Activated CD8-positive, alpha-beta T cell treated with anti-CD3 and anti-CD28 coated beads for 36 hours (primary cell): ENCODE measurements around the gene GIGYF2. TPM values are rescaled to one million over a fixed set of nuclear protein-coding genes. Genes with fewer than 3 reads are reported as not detected.

Source experiments
- ATAC-seq: fragments of 200-7000 bp; cut with Tn5 transposase; one replicate; pipeline ENCODE4 v1.10.0; 2021; ENCODE audit warnings: mild to moderate bottlenecking, moderate library complexity
- CTCF ChIA-PET: fragments of 350-600 bp; sonication (Branson Sonifier 250); formaldehyde crosslinking; loops from one replicate; lab custom pipeline; 2021; ENCODE audit warnings: antibody characterized with exemption; lab: Charles Lee
- POLR2A ChIA-PET: fragments of 350-600 bp; sonication (Branson Sonifier 250); formaldehyde crosslinking; loops from one replicate; lab custom pipeline; 2021; ENCODE audit warnings: antibody characterized with exemption; lab: Charles Lee
- DNase-seq: peaks from one replicate; pipeline ENCODE4 v3.0.0-alpha.2; 2020
- H3K27ac Mint-ChIP-seq: one replicate; pipeline ENCODE4 v1.8.0; 2021; ENCODE audit warnings: mild to moderate bottlenecking, mixed read lengths
- H3K27me3 Mint-ChIP-seq: one replicate; pipeline ENCODE4 v1.8.0; 2021; ENCODE audit warnings: mixed read lengths
- H3K36me3 Mint-ChIP-seq: one replicate; pipeline ENCODE4 v1.8.0; 2021; ENCODE audit warnings: low read depth, mixed read lengths
- H3K4me1 Mint-ChIP-seq: one replicate; pipeline ENCODE4 v1.8.0; 2021; ENCODE audit warnings: low read depth, mixed read lengths
- H3K4me3 Mint-ChIP-seq: one replicate; pipeline ENCODE4 v1.8.0; 2021; ENCODE audit warnings: mild to moderate bottlenecking, moderate library complexity, mixed read lengths
- H3K9me3 Mint-ChIP-seq: one replicate; pipeline ENCODE4 v1.8.0; 2021; ENCODE audit warnings: mixed read lengths
- CTCF ChIP-seq: fragments of 200-600 bp; IDR thresholded peaks from one replicate; pipeline ENCODE4 v1.8.0; 2022; ENCODE audit warnings: antibody characterized with exemption, mild to moderate bottlenecking
- intact Hi-C: fragments of 100-400 bp; cut with micrococcal nuclease; formaldehyde crosslinking; loops from one replicate; pipeline ENCODE4 v1.10.0; 2022
- total RNA-seq, 2 experiments: library from RNA; stranded (reverse); gene quantifications; one replicate each; pipeline ENCODE4 v1.2.3, GENCODE V29; 2021

GIGYF2 gene
- total RNA-seq, 2 experiments from 2014 or later: 49.7 to 52.5 TPM

GRCh38 chr2:232767866-232768265, 70.7 kb downstream of the GIGYF2 start:
- intact Hi-C loops: no loop called here
- ChIA-PET CTCF (interaction anchor here (0.9 kb wide), 1 partner anchor 25 kb away, joined by 3 read pairs; no protein-coding TSS in a partner anchor), POLR2A (interaction anchor here (0.6 to 0.8 kb wide), 2 partner anchors 10 to 26 kb away, joined by 3 read pairs; no protein-coding TSS in a partner anchor)
- Mint-ChIP-seq H3K4me1 (peaks cover 24% of the 10 kb centered on the region), H3K36me3 (peaks cover 35% of the 10 kb centered on the region), H3K4me3 (no peak overlapping the region), H3K9me3 (no peaks in the 10 kb centered on the region), H3K27ac (no peak overlapping the region), H3K27me3 (no peaks in the 10 kb centered on the region)
- ATAC-seq (no peak), DNase-seq (no peak)
- no peak for TF ChIP-seq CTCF

- Mint-ChIP-seq H3K4me3 (no peak overlapping the region), H3K4me1 (peaks cover 30% of the 10 kb centered on the region), H3K27ac (no peak overlapping the region), H3K36me3 (peaks cover 36% of the 10 kb centered on the region), H3K27me3 (no peaks in the 10 kb centered on the region), H3K9me3 (no peaks in the 10 kb centered on the region)
- ATAC-seq (no peak), DNase-seq (no peak)
- no peak for TF ChIP-seq CTCF
- ChIA-PET POLR2A (no interaction called here), CTCF (interaction anchor here (0.7 to 1.2 kb wide), 3 partner anchors 8 to 869 kb away, joined by 3 read pairs; no protein-coding TSS in a partner anchor)
- intact Hi-C loops: no loop called here
These were observed 73.1 kb downstream of the GIGYF2 start for GRCh38 chr2:232770207-232770606.

GRCh38 chr2:232771870-232772269, 74.7 kb downstream of the GIGYF2 start:
- intact Hi-C loops: no loop called here
- Mint-ChIP-seq H3K4me3 (no peak overlapping the region), H3K9me3 (no peaks in the 10 kb centered on the region), H3K27ac (peak overlapping the region; percentile 72), H3K36me3 (peaks cover 27% of the 10 kb centered on the region), H3K4me1 (peaks cover 26% of the 10 kb centered on the region), H3K27me3 (no peaks in the 10 kb centered on the region)
- ATAC-seq (no peak), DNase-seq (no peak)
- CTCF ChIA-PET: interaction anchor here (0.8 to 1.0 kb wide), 2 partner anchors 12 to 289 kb away, joined by 3 to 4 read pairs; no protein-coding TSS in a partner anchor
- TF ChIP-seq CTCF: no peak
- POLR2A ChIA-PET: interaction anchor here (0.8 kb wide), 1 partner anchor 452 kb away, joined by 3 read pairs; no protein-coding TSS in a partner anchor

- peaks cover 26% of the 10 kb centered on the region for H3K36me3 Mint-ChIP-seq
- DNase-seq (peak; percentile 14), ATAC-seq (peak; percentile 92)
- TF ChIP-seq CTCF: no peak
- intact Hi-C loops: no loop called here
- ChIA-PET CTCF (interaction anchor here (0.8 to 1.3 kb wide), 2 partner anchors 37 to 282 kb away, joined by 3 read pairs; no protein-coding TSS in a partner anchor), POLR2A (interaction anchor here (1.0 kb wide), 1 partner anchor 15 kb away, joined by 4 read pairs; no protein-coding TSS in a partner anchor)
- H3K9me3 Mint-ChIP-seq: no peaks in the 10 kb centered on the region
- no peaks in the 10 kb centered on the region for H3K27me3 Mint-ChIP-seq
- peak overlapping the region; percentile 72 for H3K27ac Mint-ChIP-seq
- no peak overlapping the region for H3K4me3 Mint-ChIP-seq
- peaks cover 26% of the 10 kb centered on the region for H3K4me1 Mint-ChIP-seq
These were observed 75.4 kb downstream of the GIGYF2 start for GRCh38 chr2:232772531-232772930.

GRCh38 chr2:232773815-232774214, 76.7 kb downstream of the GIGYF2 start:
- Mint-ChIP-seq H3K36me3 (peaks cover 24% of the 10 kb centered on the region), H3K27me3 (no peaks in the 10 kb centered on the region), H3K4me3 (no peak overlapping the region), H3K27ac (no peak overlapping the region), H3K4me1 (peaks cover 26% of the 10 kb centered on the region), H3K9me3 (no peaks in the 10 kb centered on the region)
- ATAC-seq (no peak), DNase-seq (no peak)
- intact Hi-C loops: no loop called here
- CTCF ChIA-PET: no interaction called here
- TF ChIP-seq CTCF: no peak
- POLR2A ChIA-PET: no interaction called here
